ENCODE measurements around the gene FXYD2. TPM values are rescaled to one million over a fixed set of nuclear protein-coding genes. Genes with fewer than 3 reads are reported as not detected.

Gene FXYD2
- total and polyA plus RNA-seq, 12 donors, result 0.40 to 6.0 (median 1.8) TPM

- H3K27me3 ChIP-seq, result peaks cover 0 to 14% (median 7%) of the 10 kb centered on the region in 7 donors
- ATAC-seq, result peak in 1 of 8 donors; percentile 27
- no peaks in the 10 kb centered on the region for H3K9me3 ChIP-seq
- no peak overlapping the region for H3K27ac ChIP-seq
- peaks cover 0 to 26% (median 0%) of the 10 kb centered on the region in 9 donors for H3K36me3 ChIP-seq
- DNase-seq, result no peak
- H3K4me1 ChIP-seq, result peaks cover 0 to 4% (median 0%) of the 10 kb centered on the region in 9 donors
- H3K4me3 ChIP-seq, result no peak overlapping the region
- 60 to 70% methylated on average over 11 of the region's 11 CpGs for WGBS, 2 donors
- TF ChIP-seq, protein P1, sequence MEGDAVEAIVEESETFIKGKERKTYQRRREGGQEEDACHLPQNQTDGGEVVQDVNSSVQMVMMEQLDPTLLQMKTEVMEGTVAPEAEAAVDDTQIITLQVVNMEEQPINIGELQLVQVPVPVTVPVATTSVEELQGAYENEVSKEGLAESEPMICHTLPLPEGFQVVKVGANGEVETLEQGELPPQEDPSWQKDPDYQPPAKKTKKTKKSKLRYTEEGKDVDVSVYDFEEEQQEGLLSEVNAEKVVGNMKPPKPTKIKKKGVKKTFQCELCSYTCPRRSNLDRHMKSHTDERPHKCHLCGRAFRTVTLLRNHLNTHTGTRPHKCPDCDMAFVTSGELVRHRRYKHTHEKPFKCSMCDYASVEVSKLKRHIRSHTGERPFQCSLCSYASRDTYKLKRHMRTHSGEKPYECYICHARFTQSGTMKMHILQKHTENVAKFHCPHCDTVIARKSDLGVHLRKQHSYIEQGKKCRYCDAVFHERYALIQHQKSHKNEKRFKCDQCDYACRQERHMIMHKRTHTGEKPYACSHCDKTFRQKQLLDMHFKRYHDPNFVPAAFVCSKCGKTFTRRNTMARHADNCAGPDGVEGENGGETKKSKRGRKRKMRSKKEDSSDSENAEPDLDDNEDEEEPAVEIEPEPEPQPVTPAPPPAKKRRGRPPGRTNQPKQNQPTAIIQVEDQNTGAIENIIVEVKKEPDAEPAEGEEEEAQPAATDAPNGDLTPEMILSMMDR (IDR thresholded peaks at IDR 0.05), result no peak
- intact Hi-C loops (cut with DNase I), result no loop called here
Measured at GRCh38 chr11:117782101-117782500, 42.4 kb downstream of the FXYD2 start.

DNA sequence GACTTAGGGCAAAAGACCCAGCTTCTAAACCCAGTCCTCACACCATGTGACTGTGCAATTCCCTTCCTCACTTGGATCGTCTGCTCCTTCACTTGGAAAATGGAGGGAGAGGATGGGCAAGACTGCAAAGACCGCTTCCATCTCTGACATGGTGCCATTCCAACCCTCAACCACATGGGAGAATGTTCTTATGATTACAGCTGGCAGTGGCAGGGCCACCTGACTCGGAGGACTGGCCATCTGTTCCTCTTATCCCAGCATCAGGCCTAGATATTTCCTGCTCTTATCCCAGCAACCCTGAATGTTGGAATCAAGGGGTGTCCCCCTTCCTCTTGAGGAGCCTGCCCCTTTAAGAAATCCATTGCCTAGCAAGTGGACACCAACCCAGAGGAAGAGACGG is 42.9 kb downstream of the FXYD2 start:
- TF ChIP-seq, protein P1 (IDR thresholded peaks at IDR 0.05), result no peak
- no peak for ATAC-seq
- Histone ChIP-seq H3K27me3 (peaks cover 0 to 14% (median 7%) of the 10 kb centered on the region in 7 donors), H3K36me3 (peaks cover 0 to 30% (median 0%) of the 10 kb centered on the region in 9 donors), H3K4me3 (no peak overlapping the region), H3K4me1 (peaks cover 0 to 4% (median 0%) of the 10 kb centered on the region in 9 donors), H3K9me3 (no peaks in the 10 kb centered on the region), H3K27ac (no peak overlapping the region)
- DNase-seq, result no peak
- WGBS, 2 donors, result 76 to 79% methylated on average over 4 of the region's 4 CpGs
- intact Hi-C loops (cut with DNase I), result no loop called here

GRCh38 chr11:117780456-117780855 is 44.1 kb downstream of the FXYD2 start:
- intact Hi-C loops (cut with DNase I), result no loop called here
- H3K9me3 ChIP-seq, result no peaks in the 10 kb centered on the region
- no peak for ATAC-seq
- no peak overlapping the region for H3K4me3 ChIP-seq
- H3K27me3 ChIP-seq, result peaks cover 0 to 15% (median 7%) of the 10 kb centered on the region in 7 donors
- H3K4me1 ChIP-seq, result peaks cover 0 to 4% (median 0%) of the 10 kb centered on the region in 9 donors
- peaks cover 0 to 41% (median 0%) of the 10 kb centered on the region in 9 donors for H3K36me3 ChIP-seq
- 89 to 91% methylated on average over 26 of the region's 26 CpGs for WGBS, 2 donors
- TF ChIP-seq, protein P1 (IDR thresholded peaks at IDR 0.05), result no peak
- DNase-seq, result no peak
- no peak overlapping the region for H3K27ac ChIP-seq

DNA sequence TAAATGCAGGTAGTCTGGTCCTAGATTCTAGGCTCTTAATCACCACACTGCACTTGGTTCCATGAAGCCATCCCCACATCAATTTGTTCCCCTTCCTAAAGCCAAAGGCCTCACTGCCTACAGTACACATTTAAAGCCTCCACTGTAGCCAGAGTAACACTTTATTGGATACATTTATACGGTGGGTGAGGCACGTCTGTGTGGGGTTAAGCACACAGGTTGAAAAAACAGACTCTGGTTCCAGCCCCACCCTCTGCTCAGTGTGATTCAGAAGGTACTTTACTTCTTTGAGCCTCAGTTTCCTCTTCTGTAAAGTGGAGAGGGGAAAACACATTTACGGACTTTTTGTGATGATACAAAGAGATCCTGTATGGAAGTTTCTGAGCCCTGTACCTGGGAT is 50.0 kb downstream of the FXYD2 start:
- Histone ChIP-seq H3K27me3 (peaks cover 0 to 11% (median 0%) of the 10 kb centered on the region in 7 donors), H3K36me3 (peaks cover 0 to 44% (median 0%) of the 10 kb centered on the region in 9 donors), H3K4me1 (no peaks in the 10 kb centered on the region), H3K27ac (no peak overlapping the region), H3K4me3 (no peak overlapping the region), H3K9me3 (no peaks in the 10 kb centered on the region)
- ATAC-seq, result no peak
- TF ChIP-seq, protein P1 (IDR thresholded peaks at IDR 0.05), result no peak
- WGBS, 2 donors, result 91 to 94% methylated on average over 3 of the region's 3 CpGs
- intact Hi-C loops (cut with DNase I), result no loop called here
- no peak for DNase-seq
